ENCODE data around the gene UBE2J2. TPM values are rescaled to one million over a fixed set of nuclear protein-coding genes. Genes with fewer than 3 reads are reported as not detected.

The UBE2J2 gene
- total RNA-seq, 1 donor from 2014 or later, result 68.9 TPM

- DNase-seq (ENCODE audit: low spot score), result no peak
Measured at GRCh38 chr1:1211541-1212441, 61.9 kb downstream of the UBE2J2 start.

- no peak for DNase-seq (ENCODE audit: low spot score)
Measured at GRCh38 chr1:1210726-1211540, 62.7 kb downstream of the UBE2J2 start.

GRCh38 chr1:1208713-1209433 is 64.8 kb downstream of the UBE2J2 start:
- DNase-seq (ENCODE audit: low spot score), result no peak

- no peak for DNase-seq (ENCODE audit: low spot score)
Measured at GRCh38 chr1:1207571-1207892, 66.1 kb downstream of the UBE2J2 start.

GRCh38 chr1:1206966-1207531 is 66.6 kb downstream of the UBE2J2 start:
- DNase-seq (ENCODE audit: low spot score), result no peak

GRCh38 chr1:1206376-1206965 is 67.2 kb downstream of the UBE2J2 start, which contains the start of gene TNFRSF18:
TSS of gene TNFRSF18 (minus strand) at chr1:1206592. CDS start at chr1:1206571, 21 bp downstream.
- DNase-seq (ENCODE audit: low spot score), result no peak

- DNase-seq (ENCODE audit: low spot score), result no peak
Measured at GRCh38 chr1:1205769-1206375, 67.8 kb downstream of the UBE2J2 start.

GRCh38 chr1:1204998-1205768 is 68.5 kb downstream of the UBE2J2 start:
- no peak for DNase-seq (ENCODE audit: low spot score)

- DNase-seq (ENCODE audit: low spot score), result no peak
Measured at GRCh38 chr1:1204425-1204920, 69.2 kb downstream of the UBE2J2 start.

Other genes starting within 250 kb of the UBE2J2 start
- 1.0 TPM for gene RNF223, start 199.5 kb downstream of the UBE2J2 start, total RNA-seq
- gene C1orf159, start 157.8 kb downstream of the UBE2J2 start, total RNA-seq, result 18.6 TPM
- 0.78 TPM for gene TTLL10, start 100.0 kb downstream of the UBE2J2 start, total RNA-seq
- 1.1 TPM for gene TNFRSF18, start 67.3 kb downstream of the UBE2J2 start, total RNA-seq
- gene TNFRSF4, start 59.7 kb downstream of the UBE2J2 start, total RNA-seq, result 2.6 TPM
- gene SDF4, start 41.9 kb downstream of the UBE2J2 start, total RNA-seq, result 190 TPM
- gene B3GALT6, start 41.6 kb downstream of the UBE2J2 start, total RNA-seq, result 16.1 TPM
- gene C1QTNF12, start 27.1 kb downstream of the UBE2J2 start, total RNA-seq, result 4.9 TPM
- 7.9 TPM for gene SCNN1D, start 6.6 kb upstream of the UBE2J2 start, total RNA-seq
- 86.6 TPM for gene ACAP3, start 34.1 kb upstream of the UBE2J2 start, total RNA-seq
- gene PUSL1, start 34.7 kb upstream of the UBE2J2 start, total RNA-seq, result 19.0 TPM
- 121 TPM for gene INTS11, start 50.8 kb upstream of the UBE2J2 start, total RNA-seq
- 36.1 TPM for gene CPTP, start 50.9 kb upstream of the UBE2J2 start, total RNA-seq
- gene TAS1R3, start 57.4 kb upstream of the UBE2J2 start, total RNA-seq, result 0.40 TPM
- 72.7 TPM for gene DVL1, start 75.6 kb upstream of the UBE2J2 start, total RNA-seq
- gene MXRA8, start 84.7 kb upstream of the UBE2J2 start, total RNA-seq, result 73.1 TPM
- gene AURKAIP1, start 101.4 kb upstream of the UBE2J2 start, total RNA-seq, result 135 TPM
- gene CCNL2, start 125.5 kb upstream of the UBE2J2 start, total RNA-seq, result 194 TPM
- gene MRPL20, start 133.4 kb upstream of the UBE2J2 start, total RNA-seq, result 99.2 TPM
- gene ANKRD65, start 147.4 kb upstream of the UBE2J2 start, total RNA-seq, result 10.1 TPM
- 122 TPM for gene VWA1, start 161.8 kb upstream of the UBE2J2 start, total RNA-seq
- gene ATAD3C, start 175.8 kb upstream of the UBE2J2 start, total RNA-seq, result 7.0 TPM
- gene ATAD3B, start 197.9 kb upstream of the UBE2J2 start, total RNA-seq, result 20.3 TPM
- 27.9 TPM for gene ATAD3A, start 238.3 kb upstream of the UBE2J2 start, total RNA-seq